Caco-2 (cell line): Measurements from ENCODE around the gene KIF18A. TPM values are rescaled to one million over a fixed set of nuclear protein-coding genes. Genes with fewer than 3 reads are reported as not detected.

Source experiments
- BruUV-seq: library from RNA; stranded (reverse); fragments of 400-500 nt; replicated peaks from 2 replicates; lab custom pipeline; 2021; lab: Mats Ljungman, UMichigan
- CTCF ChIA-PET: fragments of 300-600 bp; sonication (Branson Sonifier 250); formaldehyde crosslinking; loops from one replicate; lab custom pipeline; 2022; ENCODE audit warnings: antibody characterized with exemption; lab: Charles Lee
- POLR2A ChIA-PET: fragments of 300-600 bp; sonication (Branson Sonifier 250); formaldehyde crosslinking; loops from one replicate; lab custom pipeline; 2022; ENCODE audit warnings: antibody characterized with exemption; lab: Charles Lee
- DNase-seq, 2 experiments: peaks; one replicate each; pipeline versions ENCODE4 v3.0.0 to v3.0.0-alpha.2; 2020 to 2022
- H3K27me3 ChIP-seq: replicated peaks from 2 replicates; pipeline ENCODE4 v1.6.0; 2011; ENCODE audit warnings: low read length; ENCODE audit not compliant: control insufficient read depth, insufficient read depth
- H3K36me3 ChIP-seq: 2 replicates; pipeline ENCODE4 v1.5.1; 2011; ENCODE audit warnings: low read length; ENCODE audit not compliant: control insufficient read depth, insufficient read depth
- H3K4me1 ChIP-seq: fragments of 250-450 bp; sonication (Bioruptor Pico); 2 replicates; pipeline ENCODE4 v1.5.1; 2020; ENCODE audit warnings: mild to moderate bottlenecking
- H3K4me3 ChIP-seq: 2 replicates; pipeline ENCODE4 v1.5.1; 2011; ENCODE audit warnings: low read depth, mild to moderate bottlenecking, control low read depth, low read length
- H3K9me3 ChIP-seq: fragments of 250-450 bp; sonication (Bioruptor Pico); 2 replicates; pipeline ENCODE4 v1.5.1; 2020; ENCODE audit warnings: mild to moderate bottlenecking, moderate library complexity
- H3K27ac Mint-ChIP-seq: one replicate; pipeline ENCODE4 v1.8.0; 2022; ENCODE audit warnings: mixed read lengths; ENCODE audit not compliant: unreplicated experiment
- H3K27me3 Mint-ChIP-seq: one replicate; pipeline ENCODE4 v1.8.0; 2022; ENCODE audit warnings: mixed read lengths; ENCODE audit not compliant: insufficient read depth, unreplicated experiment
- H3K36me3 Mint-ChIP-seq: one replicate; pipeline ENCODE4 v1.8.0; 2022; ENCODE audit warnings: mild to moderate bottlenecking, mixed read lengths; ENCODE audit not compliant: insufficient read depth, unreplicated experiment
- H3K4me1 Mint-ChIP-seq: one replicate; pipeline ENCODE4 v1.8.0; 2022; ENCODE audit warnings: low read depth, mixed read lengths; ENCODE audit not compliant: unreplicated experiment
- H3K4me3 Mint-ChIP-seq: one replicate; pipeline ENCODE4 v1.8.0; 2022; ENCODE audit warnings: mild to moderate bottlenecking, moderate library complexity, mixed read lengths; ENCODE audit not compliant: unreplicated experiment
- H3K9me3 Mint-ChIP-seq: one replicate; pipeline ENCODE4 v1.8.0; 2022; ENCODE audit warnings: mixed read lengths; ENCODE audit not compliant: unreplicated experiment
- CTCF ChIP-seq, 2 experiments: fragments of 200-600 bp in 1 of 2; IDR thresholded peaks; 1 replicate in 1 of 2; 2 replicates in 1 of 2; pipeline versions ENCODE4 v1.5.1 to v1.8.0; 2011 to 2022; ENCODE audit warnings: antibody characterized with exemption in 1 of 2, control low read depth in 1 of 2, inconsistent platforms in 1 of 2, low read depth in 1 of 2, low read length in 1 of 2, mild to moderate bottlenecking in 1 of 2, moderate library complexity in 1 of 2; ENCODE audit not compliant: insufficient read depth in 1 of 2, severe bottlenecking in 1 of 2, unreplicated experiment in 1 of 2
- intact Hi-C: fragments of 100-400 bp; cut with micrococcal nuclease; formaldehyde crosslinking; loops from one replicate; pipeline ENCODE4 v1.10.0; 2022; ENCODE audit not compliant: unreplicated experiment
- total RNA-seq: library from RNA; stranded (reverse); gene quantifications from 2 replicates; pipeline ENCODE4 v1.2.3, GENCODE V29; 2022

Gene KIF18A
- total RNA-seq, 1 experiment from 2014 or later: 22.3 TPM

GRCh38 chr11:28009388-28009787 is 98.6 kb downstream of the KIF18A start:
- ChIA-PET CTCF (interaction anchor here (0.5 kb wide), 1 partner anchor 49 kb away, joined by 5 read pairs; no protein-coding TSS in a partner anchor), POLR2A (no interaction called here)
- no peak for DNase-seq
- Histone ChIP-seq H3K4me3 (no peak overlapping the region), H3K36me3 (no peaks in the 10 kb centered on the region), H3K9me3 (no peaks in the 10 kb centered on the region), H3K27me3 (no peaks in the 10 kb centered on the region), H3K4me1 (no peaks in the 10 kb centered on the region)
- no peak overlapping the region for H3K4me3 Mint-ChIP-seq
- H3K27me3 Mint-ChIP-seq: no peaks in the 10 kb centered on the region
- intact Hi-C loops: no loop called here
- H3K9me3 Mint-ChIP-seq: peaks cover 4% of the 10 kb centered on the region
- H3K36me3 Mint-ChIP-seq: no peaks in the 10 kb centered on the region
- no TSS peak for BruUV-seq
- H3K4me1 Mint-ChIP-seq: no peaks in the 10 kb centered on the region
- TF ChIP-seq CTCF (IDR thresholded peaks at IDR 0.05; ENCODE audit: insufficient read depth in 1 of 2, low read depth in 1 of 2, low read length in 1 of 2, severe bottlenecking in 1 of 2, unreplicated experiment in 1 of 2): no peak
- no peak overlapping the region for H3K27ac Mint-ChIP-seq

DNA sequence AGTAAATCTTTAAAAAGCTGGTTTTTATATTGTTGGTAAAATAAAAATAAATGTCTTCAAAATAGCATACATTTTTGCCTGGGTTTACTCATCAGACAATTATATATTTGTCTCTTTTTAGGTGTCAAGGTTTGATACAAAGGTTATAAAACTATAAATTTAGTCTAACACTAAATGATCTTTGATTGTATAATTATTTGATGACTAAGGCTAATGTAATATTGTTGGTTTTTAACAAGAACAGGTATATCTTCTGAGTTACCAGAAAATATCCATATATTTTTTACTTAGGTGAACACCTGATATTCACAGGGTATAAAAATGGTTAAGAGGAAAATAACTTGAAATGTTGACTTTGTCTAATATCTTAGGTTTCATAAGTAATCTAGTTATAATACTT is 104.3 kb downstream of the KIF18A start:
- intact Hi-C loops: no loop called here

GRCh38 chr11:27998552-27998951 is 109.4 kb downstream of the KIF18A start:
- no peaks in the 10 kb centered on the region for H3K27me3 ChIP-seq
- no peak overlapping the region for H3K4me3 Mint-ChIP-seq
- H3K9me3 ChIP-seq: peaks cover 22% of the 10 kb centered on the region
- peaks cover 7% of the 10 kb centered on the region for H3K36me3 Mint-ChIP-seq
- intact Hi-C loops: no loop called here
- peaks cover 7% of the 10 kb centered on the region for H3K4me1 Mint-ChIP-seq
- H3K27ac Mint-ChIP-seq: no peak overlapping the region
- no TSS peak for BruUV-seq
- H3K27me3 Mint-ChIP-seq: no peaks in the 10 kb centered on the region
- DNase-seq: no peak
- CTCF ChIA-PET: no interaction called here
- H3K36me3 ChIP-seq: no peaks in the 10 kb centered on the region
- no peak for TF ChIP-seq CTCF (IDR thresholded peaks at IDR 0.05; ENCODE audit: insufficient read depth in 1 of 2, low read depth in 1 of 2, low read length in 1 of 2, severe bottlenecking in 1 of 2, unreplicated experiment in 1 of 2)
- H3K9me3 Mint-ChIP-seq: peaks cover 57% of the 10 kb centered on the region
- no peak overlapping the region for H3K4me3 ChIP-seq
- H3K4me1 ChIP-seq: no peaks in the 10 kb centered on the region
- POLR2A ChIA-PET: no interaction called here

More for the DNA sequence above, 104.3 kb downstream of the KIF18A start:
- Mint-ChIP-seq H3K27me3 (no peaks in the 10 kb centered on the region), H3K4me1 (no peaks in the 10 kb centered on the region), H3K27ac (no peak overlapping the region), H3K4me3 (no peak overlapping the region), H3K9me3 (peaks cover 53% of the 10 kb centered on the region), H3K36me3 (peaks cover 7% of the 10 kb centered on the region)
- ChIA-PET POLR2A (no interaction called here), CTCF (no interaction called here)
- Histone ChIP-seq H3K4me1 (no peaks in the 10 kb centered on the region), H3K4me3 (no peak overlapping the region), H3K27me3 (no peaks in the 10 kb centered on the region), H3K36me3 (no peaks in the 10 kb centered on the region), H3K9me3 (peaks cover 25% of the 10 kb centered on the region)
- no peak for DNase-seq
- TF ChIP-seq CTCF (IDR thresholded peaks at IDR 0.05; ENCODE audit: insufficient read depth in 1 of 2, low read depth in 1 of 2, low read length in 1 of 2, severe bottlenecking in 1 of 2, unreplicated experiment in 1 of 2): no peak
- no TSS peak for BruUV-seq
